ENCODE data around the gene MAGEB1.

MAGEB1 gene, protein sequence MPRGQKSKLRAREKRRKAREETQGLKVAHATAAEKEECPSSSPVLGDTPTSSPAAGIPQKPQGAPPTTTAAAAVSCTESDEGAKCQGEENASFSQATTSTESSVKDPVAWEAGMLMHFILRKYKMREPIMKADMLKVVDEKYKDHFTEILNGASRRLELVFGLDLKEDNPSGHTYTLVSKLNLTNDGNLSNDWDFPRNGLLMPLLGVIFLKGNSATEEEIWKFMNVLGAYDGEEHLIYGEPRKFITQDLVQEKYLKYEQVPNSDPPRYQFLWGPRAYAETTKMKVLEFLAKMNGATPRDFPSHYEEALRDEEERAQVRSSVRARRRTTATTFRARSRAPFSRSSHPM

DNA sequence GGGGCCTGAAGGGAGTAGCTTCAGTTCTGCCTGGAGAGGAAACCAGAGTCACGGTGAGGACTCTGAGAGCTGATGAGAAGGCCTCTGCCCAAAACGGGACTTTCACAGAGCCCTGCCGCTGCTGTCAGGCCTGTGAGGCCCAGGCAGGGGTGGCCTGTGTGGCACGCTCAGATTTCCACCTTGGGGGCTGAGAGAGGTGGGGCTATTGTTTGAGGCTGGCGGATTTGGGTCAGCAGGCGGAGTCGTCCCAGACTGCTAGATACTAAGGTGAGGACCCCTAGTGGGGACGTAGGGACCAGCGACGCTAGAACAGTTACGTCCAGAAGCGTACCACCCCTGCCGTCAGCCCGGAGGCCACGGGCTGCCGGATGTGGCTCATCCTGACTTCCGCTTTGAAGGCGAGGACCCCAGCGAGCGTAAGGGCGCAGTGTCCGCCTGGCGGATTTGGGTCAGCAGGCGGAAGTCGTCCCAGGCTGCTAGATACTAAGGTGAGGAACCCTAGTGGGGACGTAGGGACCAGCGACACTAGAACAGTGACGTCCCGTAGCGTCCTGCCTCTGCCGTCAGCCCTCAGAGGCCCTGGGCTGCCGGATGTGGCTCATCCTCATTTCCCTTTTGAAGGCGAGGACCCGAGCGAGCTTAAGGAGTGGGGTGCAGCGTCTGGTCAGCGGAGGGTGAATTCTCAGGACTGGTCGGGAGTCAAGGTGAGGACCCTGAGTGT lies at the start of gene MAGEB1:
Gene MAGEB1, plus strand, starts transcription at position 378 of the 721 bp plus-strand sequence. CDS start 3,348 bp downstream, outside the sequence.
- no peak for DNase-seq (ENCODE audit: low read depth)

DNA sequence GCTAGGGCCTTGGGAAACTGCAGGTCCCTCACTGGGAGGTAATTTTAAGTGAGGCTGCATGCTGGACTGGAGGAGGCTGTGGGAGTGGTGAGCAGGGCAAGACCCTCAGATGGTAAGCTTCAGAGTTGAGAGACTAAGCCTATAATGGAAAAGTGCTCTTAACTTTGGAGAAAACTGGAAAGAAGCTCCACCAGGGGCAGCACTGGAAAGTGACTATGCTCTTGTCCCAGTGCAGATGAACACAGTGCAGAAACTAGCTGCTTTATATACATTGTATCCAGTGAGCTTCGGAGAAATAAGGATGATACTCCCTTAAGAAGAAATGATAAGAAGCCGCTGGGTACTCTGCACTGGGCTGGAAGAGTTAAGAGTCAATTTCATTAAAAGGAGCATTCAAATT lies 34.8 kb upstream of the MAGEB1 start:
- DNase-seq (ENCODE audit: low read depth): no peak

DNA sequence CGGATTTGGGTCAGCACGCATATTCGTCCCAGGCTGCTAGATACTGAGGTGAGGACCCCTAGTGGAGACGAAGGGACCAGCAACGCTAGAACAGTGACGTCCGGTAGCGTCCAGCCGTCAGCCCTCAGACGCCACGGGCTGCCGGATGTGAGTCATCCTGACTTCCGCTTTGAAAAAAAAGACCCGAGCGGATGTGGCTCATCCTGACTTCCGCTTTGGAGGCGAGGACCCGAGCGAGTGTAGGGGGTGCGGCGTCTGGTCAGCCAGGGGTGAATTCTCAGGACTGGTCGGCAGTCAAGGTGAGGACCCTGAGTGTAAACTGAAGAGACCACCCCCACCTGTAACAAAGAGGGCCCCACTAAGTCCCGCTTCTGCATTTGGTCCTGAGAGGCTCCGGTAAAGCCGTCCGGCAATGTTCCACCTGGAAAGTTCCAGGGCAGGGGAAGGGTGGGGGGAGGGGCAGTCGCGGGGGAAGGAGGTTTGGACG lies 31.5 kb upstream of the MAGEB1 start, which contains the start of gene MAGEB2:
Gene MAGEB2, plus strand, starts transcription at position 207 of the 487 bp plus-strand sequence. CDS start 3,018 bp downstream, outside the sequence.
- no peak for DNase-seq (ENCODE audit: low read depth)

DNA sequence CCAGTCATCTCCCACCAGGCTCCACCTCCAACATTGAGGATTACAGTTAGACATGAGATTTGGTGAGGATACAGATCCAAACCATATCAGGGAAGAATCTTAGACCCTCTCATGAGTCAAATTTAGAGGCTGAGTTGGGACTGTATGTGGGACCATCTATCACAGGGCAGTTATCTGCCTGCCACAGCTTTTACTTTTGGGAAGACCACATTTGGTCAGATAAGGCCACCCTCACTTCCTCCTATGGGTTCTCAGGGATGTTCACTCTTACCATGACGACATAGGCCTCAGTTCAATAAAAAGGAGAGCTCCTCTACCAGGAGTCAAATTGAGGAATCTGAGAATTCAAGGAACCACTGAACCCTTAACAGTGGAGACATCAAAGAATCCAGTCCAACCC lies 29.5 kb upstream of the MAGEB1 start:
- DNase-seq (ENCODE audit: low read depth): no peak

DNA sequence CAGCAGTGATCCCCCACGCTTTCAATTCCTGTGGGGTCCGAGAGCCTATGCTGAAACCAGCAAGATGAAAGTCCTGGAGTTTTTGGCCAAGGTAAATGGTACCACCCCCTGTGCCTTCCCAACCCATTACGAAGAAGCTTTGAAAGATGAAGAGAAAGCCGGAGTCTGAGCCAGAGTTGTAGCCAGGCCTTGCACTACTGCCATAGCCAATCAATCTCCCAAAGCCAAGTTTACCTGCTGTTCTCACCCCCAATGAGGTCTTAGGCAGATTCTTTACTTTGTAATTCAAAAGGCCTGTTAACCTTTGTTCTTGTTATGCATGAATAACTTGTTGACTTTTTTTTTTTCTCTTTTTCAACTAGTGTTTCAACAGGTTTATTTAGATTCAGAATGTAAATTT lies 27.6 kb upstream of the MAGEB1 start:
- DNase-seq (ENCODE audit: low read depth): no peak

DNA sequence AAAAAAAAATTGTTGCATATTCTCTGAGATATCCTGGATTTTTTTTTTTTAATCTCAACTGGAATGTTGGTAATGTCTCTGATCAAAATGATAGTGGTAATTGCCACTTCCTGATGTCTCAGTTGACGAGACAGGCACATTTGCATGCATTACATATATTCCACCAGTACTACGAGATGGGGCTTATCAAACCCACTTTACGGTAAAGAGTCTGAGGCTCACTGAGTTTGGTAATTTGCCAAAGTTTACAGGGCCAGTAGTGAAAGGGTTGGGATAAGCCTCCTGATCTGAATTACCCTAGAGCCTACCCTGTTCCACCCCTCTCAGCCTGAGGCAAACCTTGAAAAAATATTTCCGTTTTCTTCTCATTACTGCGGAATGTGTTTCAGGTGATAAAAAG lies 26.3 kb upstream of the MAGEB1 start:
- no peak for DNase-seq (ENCODE audit: low read depth)

DNA sequence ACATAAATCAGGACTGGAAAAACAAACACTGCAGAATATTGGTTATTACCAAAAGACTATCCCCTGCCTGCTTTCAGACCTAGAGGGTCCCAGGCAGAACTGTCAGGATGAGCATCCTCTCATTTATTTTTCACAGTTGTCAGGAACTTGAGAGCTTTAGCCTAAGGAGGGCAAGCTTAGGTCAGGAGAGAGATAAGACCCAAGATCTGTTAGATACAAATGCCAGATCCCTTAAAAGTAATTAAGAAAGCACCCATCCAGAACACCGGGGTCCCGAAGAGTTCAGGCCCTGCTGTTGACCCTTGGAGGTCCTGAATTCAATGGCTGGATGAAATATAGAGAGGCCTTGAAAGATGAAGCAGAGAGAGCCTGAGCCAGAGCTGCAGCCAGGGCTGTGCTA lies 22.4 kb upstream of the MAGEB1 start:
- no peak for DNase-seq (ENCODE audit: low read depth)

DNA sequence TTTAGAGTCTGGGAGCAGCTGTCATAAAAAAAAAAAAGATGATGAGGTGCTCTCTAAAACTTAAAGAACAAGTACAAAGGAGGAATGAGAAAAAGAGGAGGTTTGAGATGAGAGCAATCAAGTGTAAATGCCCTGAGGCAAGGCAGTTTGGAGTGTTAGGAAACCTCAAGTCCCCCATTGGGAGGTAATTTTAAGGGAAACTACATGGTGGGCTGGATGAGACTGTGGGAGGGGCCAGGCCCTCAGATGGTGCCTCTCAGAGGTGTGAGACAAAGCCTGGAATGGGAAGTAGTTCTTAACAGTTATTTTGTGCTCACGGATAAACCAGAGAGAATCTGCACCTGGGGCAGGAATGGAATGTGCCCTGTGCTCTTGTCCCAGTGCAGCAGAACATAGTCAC lies 18.4 kb upstream of the MAGEB1 start:
- DNase-seq (ENCODE audit: low read depth): no peak

DNA sequence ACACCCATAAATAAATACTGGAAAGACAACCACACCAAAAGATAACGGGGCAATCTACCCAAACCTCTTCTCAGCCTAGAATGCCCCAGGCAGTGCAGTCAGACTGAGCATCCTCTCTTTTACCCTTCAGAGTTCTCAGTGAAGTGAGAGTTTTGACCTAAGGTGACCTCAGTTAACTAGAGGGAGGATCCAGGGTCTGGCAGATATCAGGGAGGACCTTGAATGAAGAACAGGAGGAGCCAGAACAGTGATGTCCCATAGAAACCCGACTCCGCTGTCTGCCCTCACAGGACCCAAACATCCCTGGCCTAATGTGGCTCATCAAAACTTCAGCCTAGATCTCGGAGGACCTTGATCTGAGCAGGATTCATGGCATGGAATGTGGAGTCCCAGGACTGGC lies 16.6 kb upstream of the MAGEB1 start, which contains the start of gene MAGEB3:
Gene MAGEB3, plus strand, starts transcription at position 263 of the 400 bp plus-strand sequence. CDS start 5,268 bp downstream, outside the sequence.
- no peak for DNase-seq (ENCODE audit: low read depth)

DNA sequence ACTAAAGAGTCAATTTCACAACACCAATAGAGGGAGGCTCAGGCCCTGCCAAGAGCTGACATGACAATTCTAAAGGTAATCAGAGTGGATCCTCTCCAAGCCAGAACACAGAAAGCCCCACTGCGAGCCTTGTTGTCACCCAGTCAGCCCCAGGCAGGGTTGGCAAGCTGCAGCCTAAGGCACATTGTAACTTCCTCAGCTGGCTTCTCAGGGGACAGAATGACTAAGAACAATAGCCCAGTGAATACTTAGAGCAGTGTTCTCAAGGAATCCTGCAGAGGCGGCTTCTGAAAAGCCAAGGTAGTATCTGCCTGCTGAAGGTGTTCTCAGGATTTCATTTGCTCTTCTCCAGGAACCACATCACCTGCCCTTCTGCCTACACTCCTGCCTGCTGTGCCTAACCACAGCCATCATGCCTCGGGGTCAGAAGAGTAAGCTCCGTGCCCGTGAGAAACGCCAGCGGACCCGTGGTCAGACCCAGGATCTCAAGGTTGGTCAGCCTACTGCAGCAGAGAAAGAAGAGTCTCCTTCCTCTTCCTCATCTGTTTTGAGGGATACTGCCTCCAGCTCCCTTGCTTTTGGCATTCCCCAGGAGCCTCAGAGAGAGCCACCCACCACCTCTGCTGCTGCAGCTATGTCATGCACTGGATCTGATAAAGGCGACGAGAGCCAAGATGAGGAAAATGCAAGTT lies 5.1 kb upstream of the MAGEB1 start, which contains the start of gene MAGEB4:
Gene MAGEB4, plus strand, starts transcription at position 277 of the 692 bp plus-strand sequence. Its CDS starts 136 bp downstream, at position 413.
- DNase-seq (ENCODE audit: low read depth): no peak

DNA sequence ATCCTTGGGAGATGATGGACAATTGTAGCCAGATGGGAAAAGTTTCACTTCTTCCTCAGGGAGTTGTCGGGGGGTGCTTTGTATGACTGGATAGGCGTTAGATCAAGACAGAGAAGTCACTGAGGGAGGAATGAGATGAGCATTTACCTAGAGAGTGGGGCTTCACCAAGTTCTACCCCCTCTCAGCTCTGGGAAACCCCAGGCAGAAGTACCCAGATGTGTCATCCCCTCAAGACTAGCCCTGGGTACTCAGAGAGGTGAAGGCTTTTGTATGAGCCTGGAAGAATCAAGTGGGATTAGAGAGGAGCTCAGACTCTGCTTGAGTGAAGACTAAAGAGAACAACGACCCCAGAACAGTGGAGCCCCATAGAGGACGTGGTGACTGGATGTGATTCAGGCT lies 1.9 kb downstream of the MAGEB1 start:
- no peak for DNase-seq (ENCODE audit: low read depth)

DNA sequence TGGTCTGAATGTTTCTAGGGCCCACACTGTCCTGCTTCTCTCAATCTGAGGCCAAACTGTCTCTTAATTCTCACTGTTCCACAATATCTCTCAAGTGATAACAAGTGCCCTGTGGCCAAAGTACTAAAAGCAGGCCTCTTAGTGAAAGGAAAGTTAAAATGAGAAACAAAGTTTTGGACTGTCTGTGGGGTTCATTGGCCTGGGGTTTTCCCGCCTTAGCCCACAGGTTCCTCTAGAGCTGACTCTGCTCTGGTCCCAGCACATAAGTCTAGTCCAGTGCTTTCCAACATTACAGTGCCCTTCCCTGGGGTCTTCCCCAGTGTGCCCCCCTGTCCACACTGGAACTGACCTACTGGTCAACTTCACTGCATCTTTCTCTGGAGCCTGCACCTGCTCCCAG lies 6.3 kb downstream of the MAGEB1 start:
- DNase-seq (ENCODE audit: low read depth): no peak

DNA sequence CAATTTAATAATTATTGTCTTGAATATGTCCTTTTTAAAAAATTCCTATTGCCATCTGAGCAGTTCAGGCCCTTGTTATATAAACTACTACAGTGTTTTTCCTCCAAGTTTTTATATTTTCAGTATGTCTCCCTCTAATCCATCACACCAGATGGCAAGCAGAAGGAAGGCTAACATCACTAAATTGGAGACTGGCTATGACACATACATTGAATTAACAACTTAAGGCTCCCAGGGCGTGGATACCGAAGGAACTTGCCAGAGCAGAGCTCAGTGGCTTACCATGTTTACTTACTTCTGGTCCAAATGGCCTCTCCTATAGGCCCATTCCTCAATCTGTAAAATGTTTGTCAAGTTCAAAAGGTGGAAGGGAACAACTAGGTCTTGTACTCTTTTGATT lies 13.0 kb downstream of the MAGEB1 start:
- DNase-seq (ENCODE audit: low read depth): no peak

DNA sequence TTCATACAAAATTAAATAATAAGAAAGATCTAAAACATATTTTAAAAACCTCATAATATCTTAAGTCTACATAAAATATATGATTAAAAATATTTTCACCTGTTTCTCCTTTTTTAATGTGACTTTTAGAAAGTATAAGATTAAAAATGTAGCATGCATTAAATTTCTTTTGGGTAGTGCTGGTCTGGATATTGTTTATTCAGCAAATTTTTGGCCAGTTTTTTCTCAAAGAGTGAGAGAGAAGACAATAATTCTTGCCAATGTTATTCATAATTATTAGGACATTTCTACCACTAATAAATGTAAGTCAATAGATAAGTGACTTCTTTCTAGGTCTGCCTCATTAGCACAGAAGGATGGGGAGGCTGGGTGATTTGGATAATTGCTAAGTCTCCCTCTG lies 14.1 kb downstream of the MAGEB1 start:
- no peak for DNase-seq (ENCODE audit: low read depth)

DNA sequence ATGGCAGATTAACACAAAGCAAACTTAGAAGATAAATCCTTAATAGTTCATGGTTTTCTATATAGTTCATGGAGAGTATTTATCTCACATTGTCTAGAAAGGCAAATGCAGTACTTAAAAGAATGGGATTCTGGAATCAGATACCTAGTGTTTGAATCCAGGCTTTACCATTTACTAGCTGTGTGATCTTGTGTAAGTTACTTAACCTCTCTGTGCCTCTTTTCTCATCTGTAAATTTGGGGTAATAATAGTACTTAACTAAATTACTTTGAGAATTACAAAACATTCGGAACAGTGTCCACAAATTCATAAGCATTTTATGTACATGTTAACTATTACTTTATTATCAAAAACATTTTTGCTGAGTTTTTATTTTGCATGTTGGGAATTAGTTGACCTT lies 15.8 kb downstream of the MAGEB1 start:
- no peak for DNase-seq (ENCODE audit: low read depth)

DNA sequence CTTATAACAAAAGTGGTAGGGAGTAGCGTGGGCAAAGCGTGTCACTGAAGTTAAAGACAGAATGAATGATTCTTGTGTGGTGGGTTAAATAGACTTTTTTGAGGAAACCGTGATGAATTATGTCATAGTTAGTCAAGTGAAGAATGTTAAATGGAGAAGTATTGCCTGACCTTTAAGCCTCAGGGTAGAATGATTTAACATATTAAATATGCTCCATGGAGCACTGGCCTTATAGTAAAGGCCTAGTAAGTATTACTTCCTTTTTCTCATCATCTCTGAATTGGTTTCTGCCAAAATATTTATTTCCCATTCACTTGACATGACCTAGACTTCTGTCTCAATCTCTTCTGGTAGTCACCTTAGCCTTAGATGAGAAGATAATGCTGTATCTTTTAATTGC lies 23.7 kb downstream of the MAGEB1 start:
- no peak for DNase-seq (ENCODE audit: low read depth)

DNA sequence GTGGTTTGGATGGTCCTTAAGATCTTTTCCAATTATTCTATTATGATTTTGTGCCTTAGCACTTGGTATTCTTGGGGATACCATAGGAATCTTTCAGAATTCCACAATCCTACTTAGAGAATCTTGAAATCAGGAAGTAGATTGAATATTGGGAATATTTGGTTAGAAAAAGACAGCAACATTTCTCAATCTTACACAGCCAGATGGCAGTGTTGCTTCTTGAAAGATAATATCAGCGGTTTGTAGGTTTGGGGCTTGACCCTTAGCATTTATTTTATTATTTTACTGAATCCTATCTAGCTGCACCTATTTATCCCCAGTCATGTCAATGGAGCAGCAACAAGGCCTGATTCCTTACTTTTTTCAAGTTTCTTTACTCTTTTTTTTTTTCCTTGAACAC lies 28.6 kb downstream of the MAGEB1 start:
- DNase-seq (ENCODE audit: low read depth): no peak

DNA sequence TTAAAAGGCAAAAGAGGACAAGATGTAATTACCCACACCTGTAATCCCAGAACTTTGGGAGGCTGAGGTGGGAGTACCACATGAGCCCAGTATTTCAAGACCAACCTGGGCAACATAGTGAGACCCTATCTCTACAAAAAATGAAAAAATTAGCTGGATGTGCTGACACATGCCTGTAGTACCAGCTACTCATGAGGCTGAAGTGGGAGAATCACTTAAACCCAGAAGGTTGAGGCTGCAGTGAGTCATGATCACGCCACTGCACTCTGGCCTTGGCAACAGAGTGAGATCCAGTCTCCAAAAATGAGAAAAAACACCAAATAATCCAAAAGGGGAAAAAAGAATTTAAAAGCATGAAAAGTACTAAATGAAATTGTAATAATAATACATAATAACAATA lies 31.4 kb downstream of the MAGEB1 start:
- DNase-seq (ENCODE audit: low read depth): no peak

DNA sequence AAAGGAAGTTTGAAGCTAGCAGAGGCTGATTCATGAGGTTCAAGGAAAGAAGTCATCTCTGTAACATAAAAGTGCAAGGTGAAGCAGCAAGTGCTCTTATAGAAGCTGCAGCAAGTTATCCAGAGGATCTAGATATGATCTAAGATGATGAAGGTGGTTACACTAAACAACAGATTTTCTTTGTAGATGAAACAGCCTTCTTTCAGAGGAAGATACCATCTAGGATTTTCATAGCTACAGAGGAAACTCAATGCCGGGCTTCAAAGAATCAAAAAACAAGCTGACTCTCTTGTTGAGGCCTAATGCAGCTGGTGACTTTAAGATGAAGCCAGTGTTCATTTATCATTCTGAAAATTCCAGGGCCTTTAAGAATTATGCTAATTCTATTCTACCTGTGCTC lies 33.5 kb downstream of the MAGEB1 start:
- no peak for DNase-seq (ENCODE audit: low read depth)

DNA sequence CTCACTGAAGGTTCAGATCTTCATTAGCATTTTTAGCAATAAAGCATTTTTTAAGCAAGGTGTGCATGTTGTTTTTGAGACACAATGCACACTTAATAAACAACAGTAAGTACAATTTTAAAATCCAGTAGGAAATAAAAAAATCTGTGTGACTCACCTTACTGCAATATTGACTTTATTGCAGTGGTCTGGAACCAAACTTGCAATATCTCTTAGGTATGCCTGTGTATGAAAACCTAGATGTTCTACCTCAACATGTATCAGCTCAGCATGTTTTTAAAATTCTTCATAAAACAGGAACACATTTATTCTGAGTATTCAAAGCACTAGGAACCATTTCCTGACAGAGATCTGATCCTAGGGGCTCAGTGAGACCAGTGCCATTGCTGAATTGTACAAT lies 35.6 kb downstream of the MAGEB1 start:
- no peak for DNase-seq (ENCODE audit: low read depth)

DNA sequence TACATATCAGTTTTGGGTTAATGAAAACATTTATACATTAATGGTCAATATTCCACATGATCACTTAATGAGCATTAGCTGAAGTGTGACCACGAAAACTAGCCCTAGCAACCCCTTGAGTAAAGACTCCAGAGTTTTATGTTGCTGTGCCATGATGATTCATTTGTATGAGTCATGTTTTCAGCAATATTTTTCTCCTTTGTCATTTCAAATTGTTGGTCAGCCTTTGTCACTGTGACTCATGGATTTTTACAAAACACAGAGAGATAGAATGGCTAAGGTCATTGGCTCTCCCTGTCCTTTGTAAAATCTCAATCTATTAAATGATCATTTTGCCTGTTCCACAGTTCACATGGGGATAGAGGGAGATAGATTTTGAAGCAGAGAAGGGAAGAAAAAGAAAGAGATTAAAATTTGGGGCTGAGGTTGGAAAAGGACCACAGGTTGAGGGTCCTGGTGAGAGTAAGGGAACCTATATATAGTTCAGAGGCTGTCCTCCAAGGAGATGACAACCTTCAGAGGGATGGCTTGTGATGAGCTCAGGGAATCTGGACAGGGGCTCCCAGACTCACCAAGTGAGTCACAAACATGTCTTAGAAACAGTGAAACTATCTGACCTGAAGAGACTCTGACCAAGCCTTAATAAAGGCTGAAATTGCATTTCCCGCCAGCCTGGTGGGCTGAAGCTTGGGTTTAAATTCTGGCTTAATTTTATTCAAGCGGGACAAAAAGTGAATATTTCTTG lies 36.7 kb downstream of the MAGEB1 start:
- DNase-seq (ENCODE audit: low read depth): no peak

Data from stimulated activated CD8-positive, alpha-beta memory T cell treated with anti-CD3 and anti-CD28 coated beads, Interleukin-4, amount 100 ng/mL, for 24 hours (primary cell).